GM21390 (cell line): ENCODE results near the gene EIPR1.

Source experiments
- ATAC-seq: cut with Tn5 transposase; IDR thresholded peaks from one replicate; pipeline ENCODE4 v1.9.1; 2021; ENCODE audit not compliant: unreplicated experiment

EIPR1 gene

GRCh38 chr2:3377612-3378432 lies at the start of gene EIPR1:
Gene EIPR1, minus strand, starts transcription at chr2:3377818. Its CDS starts 129 bp downstream, at chr2:3377689.
- ATAC-seq: peak; percentile 74

DNA sequence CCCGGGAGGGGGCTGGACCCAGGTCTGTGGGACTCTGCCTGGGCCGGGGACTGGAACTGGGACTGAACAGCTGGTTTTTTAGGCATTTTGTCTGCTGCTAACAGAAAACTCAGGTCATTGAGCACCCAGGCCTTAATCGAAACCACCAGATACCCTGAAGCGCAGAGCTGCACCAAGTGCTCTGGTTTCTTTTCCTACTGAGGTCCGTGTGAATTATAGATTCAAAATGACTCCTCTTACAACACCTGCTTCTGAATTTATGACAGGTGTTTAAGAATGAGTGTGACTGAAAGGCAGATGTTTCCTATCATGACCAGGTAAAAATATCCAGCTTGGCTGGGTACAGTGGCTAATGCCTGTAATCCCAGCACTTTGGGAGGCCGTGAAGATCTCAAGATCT lies 49.7 kb upstream of the EIPR1 start:
- peak; percentile 58 for ATAC-seq

DNA sequence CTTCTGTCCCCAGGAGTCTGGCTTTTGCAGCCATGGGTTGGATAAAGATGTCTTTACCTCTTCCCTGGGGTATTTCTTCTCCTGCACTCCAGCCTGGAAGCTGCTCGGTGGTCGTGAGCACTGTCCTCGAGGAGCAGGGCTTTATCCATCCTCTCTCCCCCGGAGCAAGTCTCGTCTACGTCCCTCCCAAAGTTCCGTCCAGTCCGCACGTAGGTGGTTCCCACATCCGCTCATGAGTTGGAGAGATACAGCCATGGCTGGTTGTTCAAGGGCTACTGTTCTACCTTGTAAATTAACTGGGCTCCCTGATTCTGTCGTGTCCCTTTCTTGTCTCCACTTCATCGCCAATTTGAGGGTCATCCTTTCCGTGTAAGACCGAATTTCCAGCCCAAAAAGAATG lies 49.0 kb upstream of the EIPR1 start:
- no peak for ATAC-seq

DNA sequence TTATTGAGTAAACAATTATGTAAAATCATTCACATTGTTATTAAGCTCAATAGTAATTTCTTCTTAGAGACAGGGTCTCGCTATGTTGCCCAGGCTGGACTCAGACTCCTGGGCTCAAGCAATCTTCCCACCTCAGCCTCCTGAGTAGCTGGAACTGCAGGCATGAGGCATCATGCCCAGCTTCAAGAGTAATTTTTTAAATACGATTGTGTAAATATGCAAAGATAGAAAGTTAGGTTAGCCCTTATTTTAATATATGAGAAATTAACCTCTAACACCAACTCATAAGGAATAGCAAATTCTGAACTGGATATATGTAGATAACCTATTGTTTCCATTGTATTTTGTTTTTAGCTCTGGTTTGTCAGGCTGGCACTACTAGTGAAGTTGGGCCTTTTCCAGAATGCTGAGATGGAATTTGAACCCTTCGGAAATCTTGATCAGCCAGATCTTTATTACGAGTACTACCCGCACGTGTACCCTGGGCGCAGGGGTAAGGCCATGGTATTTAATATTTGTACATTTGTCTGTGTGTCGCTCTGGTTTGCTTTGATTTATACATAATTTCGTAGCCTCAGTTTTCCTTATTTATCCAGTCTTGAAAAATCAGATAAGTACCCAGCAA lies 46.7 kb upstream of the EIPR1 start:
- ATAC-seq: no peak

GRCh38 chr2:3423492-3424170 lies 46.0 kb upstream of the EIPR1 start:
- ATAC-seq: peak; percentile 43

- ATAC-seq: peak; percentile 43
These were observed 44.7 kb upstream of the EIPR1 start for GRCh38 chr2:3422161-3422779.

GRCh38 chr2:3421580-3421979 lies 44.0 kb upstream of the EIPR1 start:
- ATAC-seq: no peak

DNA sequence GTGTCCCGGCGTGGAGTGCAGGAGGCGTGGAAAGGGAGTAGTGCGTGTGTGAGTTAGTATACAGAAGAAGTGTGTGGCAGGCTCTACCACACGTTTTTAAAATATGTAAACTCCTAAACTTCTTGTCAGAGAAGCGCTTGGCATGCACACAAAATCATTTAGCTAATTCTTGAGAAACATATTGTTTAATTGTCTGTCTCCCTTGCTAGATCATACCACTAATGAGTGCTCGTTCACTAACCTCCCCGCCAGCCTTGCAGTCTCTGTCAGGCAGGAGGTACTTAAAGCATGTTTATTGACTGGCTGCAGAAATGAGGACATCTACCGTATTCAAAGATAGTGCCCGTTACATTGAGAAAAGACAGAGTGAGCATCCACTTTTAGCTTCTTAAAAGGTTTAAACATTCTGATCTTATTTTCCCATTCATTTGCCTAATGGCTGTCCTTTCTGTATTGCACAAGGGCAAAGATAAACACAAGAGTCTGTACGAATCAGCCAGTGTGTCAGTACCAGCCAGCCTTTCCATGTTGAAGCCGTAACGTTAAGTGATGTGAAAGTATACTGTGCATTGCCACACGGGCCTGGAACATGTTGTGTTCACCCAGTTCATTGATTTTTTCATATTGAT lies 43.3 kb upstream of the EIPR1 start:
- no peak for ATAC-seq

GRCh38 chr2:3420076-3420768 lies 42.6 kb upstream of the EIPR1 start:
- ATAC-seq: peak; percentile 41

DNA sequence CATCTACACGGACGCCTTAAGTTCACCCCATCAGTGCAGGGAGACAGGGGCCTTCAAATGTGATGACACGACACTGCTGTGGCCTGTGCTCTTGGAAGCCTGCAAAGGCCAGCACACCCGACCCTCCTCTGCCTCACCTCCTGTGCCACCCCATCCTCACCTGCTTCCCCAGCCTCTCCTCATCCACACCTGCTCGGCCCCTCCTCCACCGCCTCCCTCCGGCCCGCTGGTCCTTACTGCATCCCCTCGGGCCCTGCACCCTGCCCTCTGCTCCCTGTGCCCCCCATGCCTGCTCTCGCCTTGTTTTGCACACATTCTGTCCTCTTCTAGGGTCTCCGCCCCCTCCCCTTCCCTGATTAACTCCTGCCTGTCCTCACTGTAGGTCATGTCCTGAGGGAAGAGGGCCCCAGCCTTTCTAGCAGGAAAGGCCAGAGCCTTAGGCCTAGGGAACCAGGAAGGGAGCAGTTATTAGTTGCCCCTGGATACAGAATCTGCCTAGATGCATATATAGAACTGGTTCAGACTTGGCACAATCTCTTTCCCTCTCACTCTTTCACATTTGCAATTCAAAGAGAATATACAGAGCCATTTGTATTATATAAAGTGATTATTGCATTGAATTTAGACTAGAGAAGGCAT lies 41.3 kb upstream of the EIPR1 start:
- no peak for ATAC-seq

DNA sequence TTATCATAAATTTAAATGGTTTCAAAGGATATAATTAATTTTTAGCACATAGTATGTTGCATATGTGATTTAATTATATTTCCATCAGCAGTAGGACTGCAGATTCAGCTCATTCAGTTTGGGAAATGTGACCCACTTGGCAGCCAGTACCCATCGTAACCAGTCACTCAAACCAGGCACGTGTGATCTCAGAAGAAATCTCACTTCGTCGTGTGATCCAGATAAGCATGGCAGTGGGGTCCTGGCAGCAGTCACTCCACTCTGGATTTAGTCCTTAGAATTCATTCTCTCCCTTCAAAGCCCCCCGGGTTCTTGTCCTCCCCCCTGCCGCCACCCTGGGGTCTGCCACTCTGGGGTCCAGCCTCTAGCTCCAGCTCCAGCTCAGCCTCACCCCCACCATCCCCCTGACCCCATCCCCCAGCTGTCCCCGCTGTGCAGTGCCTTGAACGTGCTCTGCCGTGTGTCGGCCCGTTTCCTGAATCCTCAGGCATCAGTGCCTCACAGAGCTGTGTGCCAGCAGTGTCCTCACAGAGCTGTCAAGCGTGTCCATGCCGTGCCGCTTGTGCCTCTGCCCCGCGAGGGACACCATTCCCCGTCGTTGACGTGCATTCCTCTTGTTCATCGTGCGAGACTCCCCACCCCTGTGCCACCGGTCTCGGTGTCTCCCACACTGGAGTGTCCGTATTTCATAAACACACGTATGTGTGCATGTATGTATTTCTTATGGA lies 36.7 kb upstream of the EIPR1 start:
- no peak for ATAC-seq

DNA sequence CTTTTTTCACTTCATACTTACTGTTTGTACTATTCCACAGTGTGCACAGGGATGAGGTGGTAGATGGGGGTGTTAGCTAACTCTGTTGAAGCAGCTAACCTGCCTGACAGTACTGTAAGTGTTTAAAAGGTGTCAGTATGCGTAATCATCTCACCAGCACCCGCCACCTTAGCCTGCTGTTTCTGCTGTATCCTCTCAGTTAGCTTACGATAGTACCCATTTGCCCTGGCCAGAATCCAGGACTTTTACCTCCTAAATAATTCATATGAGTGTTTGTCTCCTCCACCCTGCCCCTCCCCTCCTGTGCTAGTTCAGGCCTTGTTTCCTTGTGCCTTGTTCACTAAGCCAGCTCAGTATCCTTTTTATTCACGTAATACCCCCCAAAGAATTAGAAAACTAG lies 36.1 kb upstream of the EIPR1 start:
- ATAC-seq: no peak

- no peak for ATAC-seq
These were observed 33.5 kb upstream of the EIPR1 start for GRCh38 chr2:3411103-3411502.

DNA sequence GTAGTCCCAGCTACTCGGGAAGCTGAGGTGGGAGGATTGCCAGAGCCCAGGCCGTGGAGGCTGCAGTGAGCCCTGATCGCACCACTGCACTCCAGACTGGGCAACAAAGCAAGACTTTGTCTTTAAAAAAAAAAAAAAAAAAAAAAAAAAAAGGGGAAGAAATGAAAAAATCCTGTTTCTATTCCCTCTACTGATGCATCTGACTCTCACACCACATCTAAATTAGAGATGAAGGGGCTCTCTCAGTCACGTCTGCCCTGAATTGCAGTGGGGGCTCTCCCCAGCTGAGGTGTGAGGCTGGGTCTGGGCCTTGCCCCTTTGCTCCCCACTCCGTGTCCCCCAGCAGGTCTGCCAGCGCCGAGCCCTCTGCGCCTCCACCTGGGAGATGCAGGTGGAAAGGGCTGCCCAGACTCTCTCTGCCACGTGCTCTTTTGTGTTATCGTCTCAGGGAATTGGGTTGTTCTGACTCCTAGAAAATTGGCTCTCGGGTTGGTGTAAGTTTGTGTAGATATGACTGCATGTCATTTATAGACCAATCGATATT lies 32.1 kb upstream of the EIPR1 start:
- ATAC-seq: no peak

DNA sequence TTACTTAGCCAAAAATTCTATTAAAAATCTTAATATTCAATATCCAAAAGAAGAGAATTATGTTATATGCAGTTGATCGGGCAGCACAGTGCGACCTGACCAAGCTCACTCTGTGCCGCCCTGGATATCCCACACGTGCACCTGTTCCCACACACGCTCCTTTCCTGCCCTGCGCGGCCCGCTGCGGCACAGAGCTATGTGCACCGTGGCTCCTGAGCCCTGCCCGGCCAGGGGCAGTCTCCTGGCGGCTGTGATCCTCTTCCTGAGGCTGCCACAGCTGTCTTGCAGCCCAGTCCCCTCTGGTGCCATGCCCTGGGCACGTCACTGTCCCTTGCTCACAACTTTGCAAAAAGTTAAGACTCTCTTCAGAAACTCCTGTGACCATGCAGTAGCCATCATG lies 31.2 kb upstream of the EIPR1 start:
- ATAC-seq: no peak

GRCh38 chr2:3406501-3406900 lies 28.9 kb upstream of the EIPR1 start:
- ATAC-seq: no peak

GRCh38 chr2:3405876-3406275 lies 28.3 kb upstream of the EIPR1 start:
- ATAC-seq: no peak

GRCh38 chr2:3405307-3405706 lies 27.7 kb upstream of the EIPR1 start:
- ATAC-seq: no peak

DNA sequence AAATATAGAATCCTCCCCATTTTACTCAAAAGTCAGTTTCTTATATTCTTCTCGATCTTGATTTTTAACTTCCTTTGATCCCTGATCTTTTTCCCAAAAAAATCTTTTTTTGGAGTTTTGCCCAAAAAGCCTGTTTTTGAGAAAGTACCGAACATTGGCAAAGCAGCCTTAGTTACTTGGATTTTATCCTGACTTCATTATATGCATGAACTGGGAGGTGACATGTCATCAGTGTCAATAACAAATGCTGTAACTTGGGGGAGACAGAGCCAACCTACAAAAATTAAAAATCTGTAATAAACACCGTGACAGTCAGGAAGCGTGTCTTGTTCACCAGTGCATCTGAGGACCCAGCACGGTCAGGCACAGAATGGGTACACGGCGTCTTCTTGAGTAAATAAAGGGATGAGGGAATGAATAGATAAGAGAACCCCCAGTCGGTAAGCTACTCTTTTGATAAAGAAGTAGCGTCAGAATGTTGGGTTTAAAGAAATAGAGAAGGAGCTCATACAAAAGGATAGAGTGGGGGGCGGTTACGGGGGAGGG lies 26.8 kb upstream of the EIPR1 start:
- ATAC-seq: no peak
